ENCODE measurements around the gene PRKCB. TPM values are rescaled to one million over a fixed set of nuclear protein-coding genes. Genes with fewer than 3 reads are reported as not detected.

PRKCB gene
- total RNA-seq, 1 donor from 2014 or later: 79.4 TPM

DNA sequence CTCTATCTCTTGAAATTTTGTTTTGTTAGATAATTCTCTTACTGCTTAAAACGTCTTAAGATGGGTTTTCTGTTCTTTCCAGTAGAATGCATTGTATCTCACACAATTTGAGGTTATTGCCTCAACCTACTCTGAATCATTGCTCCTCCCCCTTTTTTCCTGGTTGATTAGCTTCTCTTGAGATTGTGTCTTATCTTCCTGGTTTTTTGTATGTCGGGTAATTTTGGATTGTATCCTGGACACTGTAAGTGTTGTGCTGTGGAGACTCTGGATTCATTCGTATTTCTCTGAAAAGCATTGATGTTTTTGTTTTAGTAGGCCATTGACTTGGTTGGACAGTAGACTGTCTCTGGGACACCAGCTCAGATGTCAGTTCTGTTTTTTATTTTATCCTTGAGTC lies 26.1 kb downstream of the PRKCB start:
- intact Hi-C loops (cut with micrococcal nuclease): loop anchor here (2.0 to 5.0 kb wide), 3 partner anchors 19 to 90 kb away; no protein-coding TSS in a partner anchor

DNA sequence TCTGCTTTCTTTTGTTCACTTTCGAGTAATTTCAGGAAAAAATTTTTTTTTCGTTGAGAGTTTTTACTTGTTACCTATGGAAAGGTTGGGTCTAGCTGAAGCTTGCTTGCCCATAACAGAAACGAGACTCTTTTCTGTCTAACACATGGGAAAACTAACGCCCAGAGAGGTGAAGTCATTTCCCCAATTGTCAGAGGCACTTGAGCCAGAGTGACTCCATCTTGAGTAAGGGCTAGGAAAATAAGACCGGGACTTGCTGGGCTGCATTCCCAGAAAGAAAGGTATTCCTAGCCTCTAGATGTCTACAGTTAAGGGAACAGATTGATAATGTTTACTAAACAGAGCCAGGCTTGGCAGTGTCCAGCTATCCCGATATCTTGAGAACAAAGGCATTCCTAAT lies 26.8 kb downstream of the PRKCB start:
- intact Hi-C loops (cut with micrococcal nuclease): loop anchor here (2.0 to 5.0 kb wide), 3 partner anchors 18 to 90 kb away; no protein-coding TSS in a partner anchor

DNA sequence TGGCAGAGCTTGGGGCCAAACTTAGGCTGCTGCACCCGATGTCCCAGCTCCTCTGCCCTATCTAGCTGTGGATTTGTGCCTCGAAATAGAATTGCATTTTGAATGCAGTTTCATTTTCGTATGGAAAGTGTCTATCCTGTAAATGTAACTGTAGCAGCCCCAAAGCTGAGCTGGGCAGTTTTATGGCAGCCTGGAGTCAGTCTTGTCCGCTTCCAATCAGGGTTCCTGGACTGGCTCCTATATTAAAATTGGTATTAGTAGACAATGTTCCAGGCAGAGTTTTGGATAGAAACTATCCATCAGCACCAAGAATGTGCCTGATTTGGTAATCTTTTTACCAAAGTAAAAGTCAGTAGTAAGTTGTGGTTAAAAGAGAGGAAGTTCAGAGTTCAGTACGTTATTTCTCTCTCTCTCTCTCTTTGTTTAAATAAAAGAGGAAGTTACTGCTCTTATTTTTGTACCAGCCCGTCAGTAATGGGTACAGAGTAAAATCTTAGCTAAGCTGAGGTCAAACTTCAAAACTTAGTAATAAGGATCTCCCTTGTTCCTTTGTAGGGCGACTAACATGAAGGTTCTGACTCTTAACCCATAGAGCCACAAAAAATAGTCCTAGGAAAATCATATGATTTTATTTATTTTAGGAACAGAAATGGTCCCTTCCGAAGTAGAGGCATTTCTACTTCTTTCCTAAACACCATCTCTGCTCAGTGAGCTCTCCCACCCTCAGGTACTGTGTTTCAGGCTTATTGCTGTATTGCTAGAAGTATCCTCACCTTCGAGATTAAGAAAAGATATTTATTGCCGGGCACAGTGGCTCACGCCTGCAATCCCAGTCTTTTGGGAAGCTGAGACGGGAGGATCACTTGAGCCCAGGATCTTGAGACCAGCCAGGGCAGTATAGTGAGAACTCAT lies 28.0 kb downstream of the PRKCB start:
- intact Hi-C loops (cut with micrococcal nuclease): loop anchor here (1.0 to 5.0 kb wide), 7 partner anchors 15 to 147 kb away; partner anchors contain the start of gene PRKCB

DNA sequence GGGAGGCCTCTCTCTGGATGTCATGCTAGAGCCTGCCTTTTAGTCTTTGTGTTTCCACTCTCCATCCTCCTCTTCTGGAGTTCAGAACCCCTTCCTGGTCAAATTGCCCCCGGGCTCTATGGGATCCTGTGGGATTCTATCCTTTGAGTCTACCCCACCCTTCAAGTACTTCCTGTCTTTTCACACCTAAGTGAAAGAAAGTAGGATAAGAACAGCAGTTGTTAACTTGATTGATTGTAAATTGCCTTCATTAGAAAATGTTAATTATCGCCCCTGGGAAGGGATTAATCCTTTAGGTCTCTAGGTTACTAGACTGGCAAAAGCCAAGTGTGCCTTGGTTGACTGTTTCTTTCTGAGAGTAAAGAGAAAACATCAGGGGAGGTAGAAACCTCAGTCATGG lies 30.1 kb downstream of the PRKCB start:
- intact Hi-C loops (cut with micrococcal nuclease): no loop called here

DNA sequence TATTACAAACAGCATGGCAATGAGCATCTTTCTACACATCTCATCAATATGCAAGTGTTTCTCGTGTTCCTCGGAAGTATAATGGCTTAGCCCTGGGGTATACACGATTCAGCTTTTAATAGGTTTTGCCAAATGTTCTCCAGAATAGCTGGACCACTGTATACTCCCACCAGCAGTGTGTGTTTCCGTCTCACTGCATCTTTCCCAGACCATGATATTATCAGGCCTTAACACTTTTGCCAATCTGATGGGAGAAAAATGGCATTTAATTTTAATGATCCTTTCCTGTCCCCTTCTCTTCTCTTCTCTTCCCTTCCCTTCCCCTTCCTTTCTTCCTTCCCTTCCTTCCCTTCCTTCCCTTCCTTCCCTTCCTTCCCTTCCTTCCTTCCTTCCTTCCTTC lies 30.8 kb downstream of the PRKCB start:
- intact Hi-C loops (cut with micrococcal nuclease): no loop called here

DNA sequence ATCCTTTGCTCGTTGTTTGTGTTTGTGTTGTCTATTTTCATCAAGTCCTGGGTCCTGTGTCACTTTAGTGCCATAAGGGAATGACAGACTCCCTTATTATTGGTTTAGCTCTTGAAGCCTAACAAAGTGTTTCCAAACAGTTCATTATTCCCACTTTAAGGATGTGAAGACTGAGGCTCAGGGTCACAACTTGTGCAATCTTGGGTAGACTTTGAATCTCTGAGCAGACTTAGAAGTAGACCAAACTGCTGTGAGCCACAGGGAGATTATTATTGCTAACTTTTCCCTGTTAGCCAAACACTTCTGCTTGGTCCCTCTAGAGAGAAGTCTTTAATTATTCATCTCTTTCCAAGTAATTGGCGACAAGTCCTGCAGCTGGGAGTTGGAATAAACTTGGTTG lies 31.8 kb downstream of the PRKCB start:
- intact Hi-C loops (cut with micrococcal nuclease): no loop called here

DNA sequence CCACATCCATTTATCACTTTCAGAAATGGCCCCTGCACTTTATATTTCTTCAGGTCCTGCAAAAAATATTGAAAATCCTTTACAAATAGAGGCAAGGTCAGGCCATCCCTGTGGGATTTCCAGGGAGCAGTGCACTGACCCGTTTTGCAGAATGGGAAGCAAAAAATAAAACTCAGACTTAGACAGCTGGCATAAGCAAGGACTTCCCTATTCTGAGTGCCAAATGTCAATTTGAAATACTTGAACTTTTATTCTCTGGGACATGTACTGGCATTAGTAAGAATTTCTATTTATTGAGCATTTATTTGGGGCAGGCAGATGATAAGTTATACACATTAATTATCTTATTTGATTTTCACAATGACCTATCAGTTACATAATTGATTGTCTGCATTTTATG lies 32.4 kb downstream of the PRKCB start:
- intact Hi-C loops (cut with micrococcal nuclease): loop anchor here (2.0 kb wide), 1 partner anchor 41 kb away; no protein-coding TSS in a partner anchor

DNA sequence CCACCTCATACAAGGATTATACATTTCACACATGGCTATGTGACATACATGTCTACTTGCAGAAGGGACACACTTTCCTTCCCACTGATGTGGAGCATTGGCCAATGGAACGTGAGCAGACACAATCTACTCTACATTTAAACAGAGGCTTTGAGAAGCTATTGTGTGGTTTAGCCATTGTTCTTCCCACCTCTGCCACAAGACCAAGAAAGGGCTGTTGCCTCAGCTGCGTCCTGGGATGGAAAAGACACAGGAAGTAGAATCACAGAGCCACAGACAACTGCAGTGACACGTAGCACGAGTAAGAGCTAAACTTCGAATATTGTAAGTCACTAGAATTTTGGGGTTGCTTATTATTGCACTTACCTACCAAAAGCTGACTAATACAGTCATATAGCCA lies 33.3 kb downstream of the PRKCB start:
- intact Hi-C loops (cut with micrococcal nuclease): loop anchor here (2.0 kb wide), 1 partner anchor 42 kb away; no protein-coding TSS in a partner anchor

DNA sequence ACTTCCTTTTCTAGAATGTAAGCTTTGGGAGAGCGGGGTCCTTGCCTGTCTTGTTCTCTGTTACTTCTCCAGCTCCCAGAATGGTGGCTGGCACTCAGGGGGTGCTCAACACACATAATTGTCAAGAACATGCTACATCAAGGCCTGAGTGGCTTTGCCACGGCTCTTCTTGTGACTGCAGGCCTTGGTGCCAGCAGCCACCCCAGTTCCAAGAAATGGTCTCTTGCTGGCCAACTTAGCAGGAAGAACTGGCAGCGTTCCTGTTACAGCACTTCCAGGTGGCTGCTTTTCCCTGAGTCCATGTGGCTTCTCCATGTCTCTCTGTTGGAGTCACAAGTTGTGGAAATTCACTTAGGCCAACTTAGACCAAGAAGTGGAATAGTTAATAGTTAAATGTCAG lies 36.1 kb downstream of the PRKCB start:
- intact Hi-C loops (cut with micrococcal nuclease): no loop called here

DNA sequence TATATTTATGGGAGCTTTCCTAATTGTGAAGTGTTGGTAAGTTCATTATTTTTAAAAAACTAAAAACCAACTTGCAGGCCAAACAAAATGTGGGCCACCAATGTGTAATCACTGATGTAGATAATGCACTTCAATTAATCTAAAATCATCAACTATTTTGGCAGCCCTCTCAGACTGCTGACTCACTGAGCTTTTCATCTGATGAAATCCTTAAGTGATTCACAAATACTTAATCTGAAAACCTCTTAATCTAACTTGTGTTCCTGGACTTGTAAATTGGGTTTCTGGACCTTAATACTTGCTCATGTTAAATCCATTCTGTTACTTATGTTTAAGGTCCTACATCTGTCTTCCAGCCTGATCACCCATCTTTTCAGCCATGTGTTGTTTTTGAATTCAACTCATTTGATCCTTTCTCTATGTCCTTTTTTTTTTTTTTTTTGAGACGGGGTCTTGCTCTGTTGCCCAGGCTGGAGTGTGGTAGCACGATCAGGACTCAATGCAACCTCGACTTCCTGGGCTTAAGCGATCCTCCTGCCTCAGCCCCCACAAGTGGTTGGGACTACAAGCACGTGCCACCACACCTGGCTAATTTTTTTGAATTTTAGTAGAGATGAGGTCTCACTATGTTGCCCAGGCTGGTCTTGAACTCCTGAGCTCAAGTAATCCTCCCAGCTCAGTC lies 39.0 kb downstream of the PRKCB start:
- intact Hi-C loops (cut with micrococcal nuclease): loop anchor here (5.0 kb wide), 1 partner anchor 73 kb away; no protein-coding TSS in a partner anchor

DNA sequence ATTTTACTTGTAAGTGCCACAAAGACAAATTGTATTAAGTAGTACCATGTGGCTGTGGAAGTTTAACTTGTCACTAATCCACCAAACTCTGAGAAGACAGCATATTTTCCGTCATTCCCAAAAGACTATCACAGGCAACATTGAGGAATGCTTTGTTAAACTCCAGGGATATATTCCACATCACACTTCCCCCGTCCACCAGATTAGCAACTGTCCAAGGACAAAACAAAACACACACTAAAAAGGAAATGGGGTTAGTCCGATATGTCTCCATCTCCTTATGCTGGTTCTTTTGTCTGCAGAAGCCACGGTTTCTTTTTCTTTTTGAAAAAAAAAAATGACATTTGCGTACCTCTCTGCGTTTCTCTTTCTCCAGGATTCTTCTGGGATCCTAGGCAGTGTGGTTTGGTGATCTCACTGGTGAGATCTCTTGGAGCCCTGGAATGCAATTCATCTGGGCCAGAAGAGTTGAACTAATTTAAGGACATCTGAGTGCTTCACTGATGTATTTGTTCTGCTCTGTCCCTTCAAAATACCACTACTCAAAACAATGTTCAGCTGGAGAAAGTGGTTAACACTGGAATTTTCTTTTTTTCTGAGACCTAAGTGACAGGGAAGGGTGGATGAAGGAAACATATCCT lies 40.6 kb downstream of the PRKCB start:
- intact Hi-C loops (cut with micrococcal nuclease): loop anchor here (5.0 kb wide), 1 partner anchor 71 kb away; no protein-coding TSS in a partner anchor

DNA sequence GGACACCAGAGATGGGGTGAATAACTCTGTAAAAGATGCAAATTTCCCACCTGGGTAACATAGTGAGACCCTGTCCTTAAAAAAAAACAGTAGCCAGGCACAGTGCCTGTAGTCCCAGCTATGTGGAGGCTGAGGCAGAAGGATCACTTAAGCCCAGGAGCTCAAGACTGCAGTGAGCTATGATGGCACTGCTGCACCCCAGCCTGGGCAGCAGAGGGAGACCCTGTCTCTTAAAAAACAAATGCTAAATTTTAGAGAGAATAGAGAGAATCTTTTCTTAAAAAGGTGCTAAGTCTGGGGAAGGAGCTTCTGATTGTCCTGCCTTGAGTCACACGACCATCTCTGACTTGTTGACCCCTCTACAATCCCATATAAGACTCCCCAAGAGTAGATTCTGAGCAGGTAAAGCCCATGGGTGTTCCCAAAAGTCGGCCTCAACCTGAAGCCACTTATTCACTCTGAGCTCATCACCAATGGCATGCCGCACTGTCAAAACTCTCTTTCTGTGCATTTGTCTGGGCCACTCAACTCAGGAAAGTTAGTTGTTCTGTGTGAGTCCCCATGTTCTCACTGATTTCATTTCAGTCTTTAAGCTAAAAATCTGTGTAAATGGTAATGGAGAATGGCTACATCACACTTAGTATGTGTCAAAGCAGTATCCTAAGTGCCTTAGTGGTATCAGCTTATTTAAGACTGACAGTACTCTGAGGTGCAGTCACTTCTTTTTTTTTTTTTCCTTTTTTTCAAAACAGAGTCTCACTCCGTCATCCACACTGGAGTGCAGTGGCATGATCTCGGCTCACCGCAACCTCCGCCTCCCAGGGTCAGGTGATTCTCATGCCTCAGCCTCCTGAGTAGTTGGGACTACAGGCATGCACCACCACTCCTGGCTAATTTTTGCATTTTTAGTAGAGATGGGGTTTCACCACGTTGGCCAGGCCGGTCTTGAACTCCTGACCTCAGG lies 41.6 kb downstream of the PRKCB start:
- intact Hi-C loops (cut with micrococcal nuclease): loop anchor here (1.0 to 5.0 kb wide), 2 partner anchors 70 to 133 kb away; no protein-coding TSS in a partner anchor

DNA sequence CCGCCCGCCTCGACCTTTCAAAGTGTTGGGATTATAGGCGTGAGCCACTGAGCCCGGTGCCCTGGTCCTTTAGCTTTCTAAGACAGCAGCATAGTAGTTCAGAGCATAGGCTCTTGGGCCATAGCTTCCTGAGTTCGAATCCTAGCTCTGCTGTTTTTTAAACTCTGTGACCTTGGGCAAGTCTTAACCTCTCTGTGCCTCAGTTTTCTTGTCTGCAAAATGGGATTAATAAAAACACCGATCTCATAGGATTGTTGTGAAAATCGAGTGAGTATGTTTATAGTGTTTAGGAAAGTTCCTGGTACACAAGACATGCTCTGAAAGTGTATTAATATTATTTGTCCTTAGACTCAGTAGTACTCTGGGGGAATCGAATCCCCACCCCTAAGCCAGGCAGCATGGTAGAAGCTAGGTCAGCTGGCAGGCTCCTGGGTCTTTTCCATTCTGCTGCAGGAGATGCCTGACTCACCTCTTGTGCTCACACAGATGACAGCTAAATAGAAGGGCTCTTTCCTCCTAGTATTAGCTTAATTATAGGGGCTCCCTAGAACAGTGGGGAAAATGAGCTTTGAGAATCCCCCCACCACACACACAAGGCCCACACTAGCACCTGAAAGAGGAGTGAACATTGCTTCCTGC lies 44.1 kb downstream of the PRKCB start:
- intact Hi-C loops (cut with micrococcal nuclease): loop anchor here (2.0 to 5.0 kb wide), 2 partner anchors 17 to 67 kb away; no protein-coding TSS in a partner anchor

DNA sequence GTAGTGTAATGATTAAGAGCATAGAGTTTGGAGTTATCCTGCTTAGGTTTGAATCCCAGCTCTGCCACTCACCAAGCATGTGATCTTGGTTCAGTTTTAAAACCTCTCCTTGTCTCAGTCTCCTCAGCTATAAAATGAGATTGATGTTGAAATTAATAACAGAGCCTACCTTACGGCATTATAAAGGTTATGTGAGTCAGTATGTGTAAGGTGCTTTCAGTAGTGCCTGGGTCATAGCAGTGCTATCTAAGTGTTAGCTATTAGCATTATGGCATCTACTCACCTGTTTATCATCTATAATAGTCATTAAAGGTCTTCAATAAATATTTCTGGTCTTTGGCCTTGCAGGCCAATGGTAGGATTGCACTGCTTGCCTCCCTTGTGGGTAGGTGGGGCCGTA lies 53.4 kb downstream of the PRKCB start:
- intact Hi-C loops (cut with micrococcal nuclease): no loop called here

DNA sequence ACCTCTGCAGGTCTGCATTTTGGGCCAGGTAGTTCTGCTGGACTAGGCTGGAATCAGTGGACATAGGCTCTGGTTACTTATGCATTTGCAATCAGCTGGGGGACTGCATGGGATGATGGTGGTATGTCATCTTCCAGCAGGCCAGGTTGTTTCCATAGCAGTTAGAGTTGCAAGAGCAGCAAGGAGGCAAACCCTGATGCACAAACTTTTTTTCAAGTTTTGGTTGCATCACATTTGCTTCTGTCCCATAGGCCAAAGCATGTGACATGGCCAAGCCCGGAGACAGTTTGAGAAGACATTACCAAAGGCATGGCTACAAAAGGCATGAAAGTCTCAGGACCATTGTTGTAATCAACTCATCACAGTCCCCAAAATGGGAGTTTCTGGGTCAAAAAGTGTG lies 58.2 kb downstream of the PRKCB start:
- intact Hi-C loops (cut with micrococcal nuclease): no loop called here

DNA sequence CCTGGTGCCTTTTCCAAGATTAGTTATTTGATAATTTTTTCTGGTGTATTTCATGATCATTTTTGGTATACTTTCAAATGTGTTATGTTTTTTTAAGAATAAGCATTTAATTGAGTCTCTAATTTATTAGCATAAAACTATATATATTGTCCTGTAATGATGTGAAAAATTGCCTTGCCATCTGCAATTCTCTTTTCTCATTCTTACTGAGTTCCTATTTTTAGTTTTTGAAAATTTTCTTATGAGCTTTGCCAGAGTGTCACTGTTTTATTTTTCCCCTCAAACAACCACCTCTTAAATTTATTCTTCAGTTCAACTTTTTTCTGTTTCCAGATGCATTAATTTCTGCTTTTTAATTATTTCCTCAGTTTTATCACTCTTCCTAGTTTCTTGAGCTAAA lies 59.3 kb downstream of the PRKCB start:
- intact Hi-C loops (cut with micrococcal nuclease): no loop called here

DNA sequence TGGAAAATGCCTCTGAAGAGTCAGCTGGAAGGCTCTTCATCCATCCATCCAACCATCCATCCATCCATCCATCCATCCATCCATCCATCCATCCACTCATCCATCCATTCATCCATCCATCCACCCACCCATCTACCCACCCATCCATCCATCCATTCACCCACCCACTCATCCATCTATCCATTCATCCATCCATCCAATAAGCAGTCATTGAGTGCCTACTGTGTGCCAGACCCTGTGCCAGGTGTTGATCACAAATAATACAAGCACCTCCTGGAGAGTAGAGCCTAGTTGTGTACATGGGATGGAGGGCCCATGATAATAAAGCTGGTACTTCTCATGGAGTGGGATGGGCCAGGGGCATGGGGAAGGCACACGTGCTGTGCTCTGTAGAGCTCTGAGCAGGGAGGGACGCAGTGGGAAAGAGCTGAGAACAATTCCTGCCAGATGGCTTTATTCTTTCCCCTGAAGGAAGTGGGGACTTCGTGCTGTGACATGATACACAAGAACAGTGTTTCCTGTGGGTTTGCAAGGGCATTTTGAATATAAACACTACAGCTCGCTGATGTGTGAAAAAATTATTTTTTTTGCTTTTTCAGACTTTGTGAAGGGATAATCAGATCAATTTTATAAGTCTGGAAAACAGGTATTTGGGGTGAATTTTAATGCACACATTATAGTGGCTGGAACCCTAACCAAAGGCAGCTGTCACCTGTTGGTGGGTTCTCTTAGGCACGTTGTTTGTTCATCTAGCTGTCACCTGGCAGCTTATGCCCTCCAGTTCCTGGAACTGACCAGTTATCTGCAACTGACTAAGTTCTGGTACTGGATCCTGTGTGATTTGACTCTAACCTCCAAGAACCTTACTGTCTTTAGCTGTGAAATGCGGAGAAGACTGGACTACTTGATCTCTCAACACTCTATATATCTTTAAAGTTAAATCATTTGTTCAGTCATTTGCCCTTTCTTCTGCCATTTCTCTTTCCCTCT lies 61.3 kb downstream of the PRKCB start:
- intact Hi-C loops (cut with micrococcal nuclease): no loop called here

DNA sequence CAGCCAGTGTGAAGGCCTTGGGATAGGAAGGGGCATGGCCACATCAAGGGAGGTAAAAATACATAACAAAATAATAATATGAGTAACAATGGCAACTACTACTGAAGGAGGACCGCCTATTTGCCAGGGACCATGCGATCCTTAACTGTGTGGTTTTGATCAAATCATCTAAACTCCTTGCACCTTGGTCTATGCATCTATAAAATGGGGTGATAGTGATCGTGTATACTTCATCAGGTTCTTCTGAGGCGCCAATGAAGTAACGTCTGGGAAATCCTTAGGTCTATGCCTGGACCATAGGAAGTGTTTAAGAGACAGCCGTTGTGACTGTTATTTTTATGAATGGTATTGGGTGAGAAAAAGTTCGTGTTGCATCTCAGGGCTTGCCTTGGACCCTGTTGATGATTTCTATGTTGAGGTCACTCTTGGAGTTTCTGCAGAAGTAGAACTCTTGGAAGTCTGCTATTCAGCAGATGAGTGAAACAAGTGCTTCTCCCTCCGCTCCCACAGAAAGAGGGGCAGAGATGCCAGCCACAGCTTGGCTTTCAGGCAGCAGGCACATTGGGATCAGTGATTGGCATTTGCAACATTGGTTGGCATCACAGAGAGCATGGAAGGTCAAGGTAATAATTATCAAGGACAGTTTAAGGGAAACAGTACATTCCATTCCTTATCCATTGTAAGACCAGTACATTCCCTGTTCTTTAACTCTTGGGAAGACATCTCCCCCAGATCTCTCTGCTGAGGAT lies 63.1 kb downstream of the PRKCB start:
- intact Hi-C loops (cut with micrococcal nuclease): no loop called here
